Activated naive CD4-positive, alpha-beta T cell treated with anti-CD3 and anti-CD28 coated beads for 36 hours (primary cell): Measurements from ENCODE around the gene WFDC1. TPM values are rescaled to one million over a fixed set of nuclear protein-coding genes. Genes with fewer than 3 reads are reported as not detected.

Experiments used
- CTCF ChIA-PET: fragments of 350-600 bp; sonication (Branson Sonifier 250); formaldehyde crosslinking; loops from one replicate; lab custom pipeline; 2021; ENCODE audit warnings: antibody characterized with exemption; lab: Charles Lee
- DNase-seq: peaks from one replicate; pipeline ENCODE4 v3.0.0-alpha.2; 2020
- H3K27ac Mint-ChIP-seq: one replicate; pipeline ENCODE4 v1.8.0; 2021; ENCODE audit warnings: mild to moderate bottlenecking, mixed read lengths
- H3K27me3 Mint-ChIP-seq: one replicate; pipeline ENCODE4 v1.8.0; 2021; ENCODE audit warnings: low read depth, mixed read lengths
- H3K36me3 Mint-ChIP-seq: one replicate; pipeline ENCODE4 v1.8.0; 2021; ENCODE audit warnings: low read depth, mixed read lengths
- H3K4me1 Mint-ChIP-seq: one replicate; pipeline ENCODE4 v1.8.0; 2021; ENCODE audit warnings: low read depth, mixed read lengths
- H3K4me3 Mint-ChIP-seq: one replicate; pipeline ENCODE4 v1.8.0; 2021; ENCODE audit warnings: mild to moderate bottlenecking, moderate library complexity, mixed read lengths
- H3K9me3 Mint-ChIP-seq: one replicate; pipeline ENCODE4 v1.8.0; 2021; ENCODE audit warnings: mixed read lengths
- intact Hi-C: fragments of 100-400 bp; cut with micrococcal nuclease; formaldehyde crosslinking; loops from one replicate; pipeline ENCODE4 v1.15.1; 2023
- total RNA-seq, 2 experiments: library from RNA; stranded (reverse); gene quantifications; one replicate each; pipeline ENCODE4 v1.2.3, GENCODE V29; 2021

WFDC1 gene
- total RNA-seq, 2 experiments from 2014 or later = not detected

GRCh38 chr16:84274515-84274914 lies 20.2 kb upstream of the WFDC1 start:
- DNase-seq = no peak
- Mint-ChIP-seq H3K36me3 (no peaks in the 10 kb centered on the region), H3K4me3 (no peak overlapping the region), H3K27ac (no peak overlapping the region), H3K4me1 (no peaks in the 10 kb centered on the region), H3K9me3 (no peaks in the 10 kb centered on the region), H3K27me3 (peaks cover 3% of the 10 kb centered on the region)
- CTCF ChIA-PET = interaction anchor here (0.6 to 3.5 kb wide), 2 partner anchors 126 to 232 kb away, joined by 4 to 37 read pairs; partner anchors contain the start of gene MEAK7
- intact Hi-C loops = loop anchor here (10.0 kb wide), 1 partner anchor 460 kb away; no protein-coding TSS in a partner anchor

- H3K9me3 Mint-ChIP-seq = no peaks in the 10 kb centered on the region
- H3K4me1 Mint-ChIP-seq = no peaks in the 10 kb centered on the region
- H3K27ac Mint-ChIP-seq = no peak overlapping the region
- CTCF ChIA-PET = interaction anchor here (0.6 to 3.5 kb wide), 3 partner anchors 9 to 495 kb away, joined by 3 to 37 read pairs (median 5); partner anchors contain the start of gene MEAK7
- no peak overlapping the region for H3K4me3 Mint-ChIP-seq
- intact Hi-C loops = loop anchor here (2.0 to 10.0 kb wide), 3 partner anchors 33 to 459 kb away; no protein-coding TSS in a partner anchor
- no peaks in the 10 kb centered on the region for H3K36me3 Mint-ChIP-seq
- no peaks in the 10 kb centered on the region for H3K27me3 Mint-ChIP-seq
- no peak for DNase-seq
Observed at GRCh38 chr16:84275585-84276151, 19.0 kb upstream of the WFDC1 start.

- Mint-ChIP-seq H3K27ac (no peak overlapping the region), H3K4me3 (no peak overlapping the region), H3K36me3 (no peaks in the 10 kb centered on the region), H3K9me3 (no peaks in the 10 kb centered on the region), H3K4me1 (no peaks in the 10 kb centered on the region), H3K27me3 (no peaks in the 10 kb centered on the region)
- intact Hi-C loops = loop anchor here (1.0 to 10.0 kb wide), 5 partner anchors 31 to 457 kb away; no protein-coding TSS in a partner anchor
- CTCF ChIA-PET = interaction anchor here (0.7 to 3.5 kb wide), 26 partner anchors 9 to 629 kb away, joined by 3 to 37 read pairs (median 4); partner anchors contain the start of gene MEAK7
- peak; percentile 86 for DNase-seq
Observed at GRCh38 chr16:84277244-84277823, 17.3 kb upstream of the WFDC1 start.

- H3K27ac Mint-ChIP-seq = no peak overlapping the region
- CTCF ChIA-PET = interaction anchor here (0.7 to 3.5 kb wide), 7 partner anchors 10 to 228 kb away, joined by 3 to 37 read pairs (median 4); partner anchors contain the start of gene MEAK7
- no peak for DNase-seq
- H3K4me1 Mint-ChIP-seq = no peaks in the 10 kb centered on the region
- H3K36me3 Mint-ChIP-seq = no peaks in the 10 kb centered on the region
- H3K27me3 Mint-ChIP-seq = no peaks in the 10 kb centered on the region
- no peaks in the 10 kb centered on the region for H3K9me3 Mint-ChIP-seq
- intact Hi-C loops = loop anchor here (10.0 kb wide), 1 partner anchor 456 kb away; no protein-coding TSS in a partner anchor
- H3K4me3 Mint-ChIP-seq = no peak overlapping the region
Observed at GRCh38 chr16:84278333-84278732, 16.3 kb upstream of the WFDC1 start.

GRCh38 chr16:84278968-84279367 lies 15.7 kb upstream of the WFDC1 start:
- H3K27me3 Mint-ChIP-seq = no peaks in the 10 kb centered on the region
- no peaks in the 10 kb centered on the region for H3K4me1 Mint-ChIP-seq
- H3K36me3 Mint-ChIP-seq = no peaks in the 10 kb centered on the region
- H3K9me3 Mint-ChIP-seq = no peaks in the 10 kb centered on the region
- intact Hi-C loops = loop anchor here (10.0 kb wide), 1 partner anchor 456 kb away; no protein-coding TSS in a partner anchor
- CTCF ChIA-PET = interaction anchor here (2.3 kb wide), 1 partner anchor 204 kb away, joined by 16 read pairs; no protein-coding TSS in a partner anchor
- no peak overlapping the region for H3K4me3 Mint-ChIP-seq
- DNase-seq = no peak
- no peak overlapping the region for H3K27ac Mint-ChIP-seq

GRCh38 chr16:84279881-84280280 lies 14.8 kb upstream of the WFDC1 start:
- H3K27ac Mint-ChIP-seq = no peak overlapping the region
- H3K4me1 Mint-ChIP-seq = no peaks in the 10 kb centered on the region
- CTCF ChIA-PET = interaction anchor here (0.6 to 2.5 kb wide), 7 partner anchors 9 to 204 kb away, joined by 3 to 10 read pairs (median 3); no protein-coding TSS in a partner anchor
- no peak for DNase-seq
- H3K27me3 Mint-ChIP-seq = no peaks in the 10 kb centered on the region
- intact Hi-C loops = loop anchor here (10.0 kb wide), 1 partner anchor 455 kb away; no protein-coding TSS in a partner anchor
- H3K9me3 Mint-ChIP-seq = no peaks in the 10 kb centered on the region
- H3K4me3 Mint-ChIP-seq = no peak overlapping the region
- H3K36me3 Mint-ChIP-seq = no peaks in the 10 kb centered on the region

GRCh38 chr16:84281074-84281473 lies 13.6 kb upstream of the WFDC1 start:
- no peaks in the 10 kb centered on the region for H3K9me3 Mint-ChIP-seq
- no peaks in the 10 kb centered on the region for H3K27me3 Mint-ChIP-seq
- H3K27ac Mint-ChIP-seq = no peak overlapping the region
- CTCF ChIA-PET = interaction anchor here (2.5 kb wide), 1 partner anchor 203 kb away, joined by 10 read pairs; no protein-coding TSS in a partner anchor
- H3K4me3 Mint-ChIP-seq = no peak overlapping the region
- intact Hi-C loops = no loop called here
- H3K4me1 Mint-ChIP-seq = no peaks in the 10 kb centered on the region
- no peaks in the 10 kb centered on the region for H3K36me3 Mint-ChIP-seq
- no peak for DNase-seq

GRCh38 chr16:84282533-84282932 lies 12.1 kb upstream of the WFDC1 start:
- H3K9me3 Mint-ChIP-seq = no peaks in the 10 kb centered on the region
- H3K27ac Mint-ChIP-seq = no peak overlapping the region
- H3K36me3 Mint-ChIP-seq = no peaks in the 10 kb centered on the region
- H3K4me3 Mint-ChIP-seq = no peak overlapping the region
- CTCF ChIA-PET = no interaction called here
- DNase-seq = no peak
- intact Hi-C loops = no loop called here
- H3K4me1 Mint-ChIP-seq = no peaks in the 10 kb centered on the region
- H3K27me3 Mint-ChIP-seq = no peaks in the 10 kb centered on the region

GRCh38 chr16:84283314-84284153 lies 11.1 kb upstream of the WFDC1 start:
- no peaks in the 10 kb centered on the region for H3K9me3 Mint-ChIP-seq
- H3K27me3 Mint-ChIP-seq = peaks cover 2% of the 10 kb centered on the region
- no peaks in the 10 kb centered on the region for H3K4me1 Mint-ChIP-seq
- no peak overlapping the region for H3K27ac Mint-ChIP-seq
- H3K4me3 Mint-ChIP-seq = no peak overlapping the region
- no peak for DNase-seq
- intact Hi-C loops = no loop called here
- no peaks in the 10 kb centered on the region for H3K36me3 Mint-ChIP-seq
- CTCF ChIA-PET = no interaction called here

GRCh38 chr16:84284154-84284722 lies 10.4 kb upstream of the WFDC1 start:
- CTCF ChIA-PET = interaction anchor here (1.0 kb wide), 1 partner anchor 9 kb away, joined by 3 read pairs; no protein-coding TSS in a partner anchor
- Mint-ChIP-seq H3K27me3 (peaks cover 2% of the 10 kb centered on the region), H3K36me3 (no peaks in the 10 kb centered on the region), H3K4me1 (no peaks in the 10 kb centered on the region), H3K27ac (no peak overlapping the region), H3K9me3 (no peaks in the 10 kb centered on the region), H3K4me3 (no peak overlapping the region)
- intact Hi-C loops = no loop called here
- DNase-seq = no peak

GRCh38 chr16:84286578-84287240 lies 8.0 kb upstream of the WFDC1 start:
- Mint-ChIP-seq H3K36me3 (no peaks in the 10 kb centered on the region), H3K27ac (no peak overlapping the region), H3K4me3 (no peak overlapping the region), H3K4me1 (no peaks in the 10 kb centered on the region), H3K27me3 (peaks cover 4% of the 10 kb centered on the region), H3K9me3 (no peaks in the 10 kb centered on the region)
- intact Hi-C loops = no loop called here
- no peak for DNase-seq
- CTCF ChIA-PET = no interaction called here
